GM23338 (cell line): Measurements from ENCODE around the gene TRIM45. TPM values are rescaled to one million over a fixed set of nuclear protein-coding genes. Genes with fewer than 3 reads are reported as not detected.

Source experiments
- ATAC-seq: fragments of 200-7000 bp; cut with Tn5 transposase; 3 replicates; pipeline ENCODE4 v1.9.1; 2020
- DNase-seq: peaks from one replicate; pipeline ENCODE4 v3.0.0-alpha.2; 2015; ENCODE audit warnings: low spot score
- H2AFZ ChIP-seq: fragments of 200-600 bp; sonication (generic); 2 replicates; pipeline ENCODE4 v1.8.0; 2016; ENCODE audit warnings: antibody characterized with exemption, mild to moderate bottlenecking, moderate library complexity
- H3F3A ChIP-seq: fragments of 200-600 bp; sonication (generic); replicated peaks from 2 replicates; pipeline ENCODE4 v1.8.0; 2017; ENCODE audit warnings: antibody characterized with exemption, mixed run types, low read depth
- H3K27ac ChIP-seq: fragments of 200-600 bp; sonication (generic); 2 replicates; pipeline ENCODE4 v1.6.1; 2016; ENCODE audit warnings: low read depth
- H3K27me3 ChIP-seq: fragments of 200-600 bp; sonication (generic); 2 replicates; pipeline ENCODE4 v1.8.0; 2016; ENCODE audit warnings: mild to moderate bottlenecking, mixed run types, moderate library complexity; ENCODE audit not compliant: insufficient read depth
- H3K36me3 ChIP-seq: fragments of 200-600 bp; sonication (generic); 2 replicates; pipeline ENCODE4 v1.8.0; 2016; ENCODE audit warnings: mild to moderate bottlenecking; ENCODE audit not compliant: insufficient read depth
- H3K4me1 ChIP-seq: fragments of 200-600 bp; sonication (generic); 2 replicates; pipeline ENCODE4 v1.8.0; 2016; ENCODE audit warnings: mild to moderate bottlenecking, moderate library complexity; ENCODE audit not compliant: insufficient read depth
- H3K4me2 ChIP-seq: fragments of 200-600 bp; sonication (generic); 2 replicates; pipeline ENCODE4 v1.7.1; 2017; ENCODE audit warnings: mixed run types
- H3K4me3 ChIP-seq: fragments of 200-600 bp; sonication (generic); 2 replicates; pipeline ENCODE4 v1.6.1; 2016; ENCODE audit warnings: mixed run types
- H3K79me2 ChIP-seq: fragments of 200-600 bp; sonication (generic); replicated peaks from 2 replicates; pipeline ENCODE4 v1.8.0; 2017; ENCODE audit warnings: mild to moderate bottlenecking; ENCODE audit not compliant: insufficient read depth
- H3K9me2 ChIP-seq: fragments of 200-600 bp; sonication (generic); 2 replicates; pipeline ENCODE4 v1.8.0; 2017; ENCODE audit not compliant: insufficient read depth
- H4K20me1 ChIP-seq: fragments of 200-600 bp; sonication (generic); replicated peaks from 2 replicates; pipeline ENCODE4 v1.8.0; 2017; ENCODE audit warnings: mild to moderate bottlenecking; ENCODE audit not compliant: insufficient read depth
- H3K27ac Mint-ChIP-seq: 2 replicates; pipeline ENCODE4 v1.8.0; 2020; ENCODE audit warnings: inconsistent platforms, mild to moderate bottlenecking, moderate library complexity, mixed read lengths
- H3K27me3 Mint-ChIP-seq: 3 replicates; pipeline ENCODE4 v1.8.0; 2022; ENCODE audit warnings: low read depth, mild to moderate bottlenecking, moderate library complexity, mixed read lengths, inconsistent platforms; ENCODE audit not compliant: insufficient read depth, poor library complexity
- H3K36me3 Mint-ChIP-seq: 3 replicates; pipeline ENCODE4 v1.8.0; 2021; ENCODE audit warnings: low read depth, mild to moderate bottlenecking, inconsistent platforms, moderate library complexity, mixed read lengths
- H3K4me1 Mint-ChIP-seq: 3 replicates; pipeline ENCODE4 v1.8.0; 2020; ENCODE audit warnings: mild to moderate bottlenecking, inconsistent platforms, mixed read lengths
- H3K4me3 Mint-ChIP-seq: 3 replicates; pipeline ENCODE4 v1.8.0; 2021; ENCODE audit warnings: moderate library complexity, mild to moderate bottlenecking, inconsistent platforms, mixed read lengths
- H3K9me3 Mint-ChIP-seq: 3 replicates; pipeline ENCODE4 v1.8.0; 2020; ENCODE audit warnings: moderate library complexity, mild to moderate bottlenecking, inconsistent platforms, mixed read lengths
- EZH2 ChIP-seq: fragments of 200-600 bp; sonication (generic); IDR thresholded peaks from one replicate; pipeline ENCODE4 v1.8.0; 2017; ENCODE audit warnings: antibody characterized with exemption, mild to moderate bottlenecking, low read depth; ENCODE audit not compliant: unreplicated experiment
- EZH2phosphoT487 ChIP-seq: fragments of 200-600 bp; sonication (generic); IDR thresholded peaks from one replicate; pipeline ENCODE4 v1.8.1; 2018; ENCODE audit warnings: antibody characterized with exemption; ENCODE audit not compliant: unreplicated experiment
- POLR2AphosphoS5 ChIP-seq: IDR thresholded peaks from 2 replicates; pipeline ENCODE4 v1.6.1; 2016; ENCODE audit warnings: antibody characterized with exemption, low read depth
- ZNF114 ChIP-seq: fragments of 250-450 bp; sonication (Bioruptor Pico); IDR thresholded peaks from 2 replicates; pipeline ENCODE4 v1.5.0; 2020; ENCODE audit warnings: mild to moderate bottlenecking, moderate library complexity
- ZNF331 ChIP-seq: fragments of 250-450 bp; sonication (Bioruptor Pico); IDR thresholded peaks from 2 replicates; pipeline ENCODE4 v1.5.0; 2020; ENCODE audit warnings: low read depth, mild to moderate bottlenecking, moderate library complexity
- polyA plus RNA-seq: library from polyadenylated mRNA; unstranded; fragments of >200 nt; fragmentation: Nextera tagmentation; extraction: Ambion mirVana; gene quantifications from 2 replicates; pipeline ENCODE4 v1.2.1, GENCODE V29; 2016
- total RNA-seq: library from RNA; depleted of rRNA; stranded (reverse); fragments of >200 nt; shearing (Covaris generic); gene quantifications from 2 replicates; pipeline ENCODE4 v1.2.3, GENCODE V29; 2014
- TF ChIP-seq, protein P1 (sequence below): IDR thresholded peaks from 2 replicates; pipeline ENCODE4 v1.6.1; 2016; ENCODE audit warnings: antibody characterized with exemption
- TF ChIP-seq, protein P2 (sequence below): IDR thresholded peaks from one replicate; pipeline ENCODE4 v1.6.1; 2018; ENCODE audit warnings: antibody characterized with exemption; ENCODE audit not compliant: unreplicated experiment
- TF ChIP-seq, protein P3 (sequence below), 2 experiments: fragments of 200-600 bp in 1 of 2; sonication (generic) in 1 of 2; conservative IDR thresholded peaks; 2 replicates each; pipeline versions ENCODE4 v1.5.1 to v1.6.1; 2016 to 2017; ENCODE audit warnings: antibody characterized with exemption in 2 of 2, low read depth in 2 of 2, mild to moderate bottlenecking in 2 of 2, moderate library complexity in 1 of 2

TRIM45 gene
- total and polyA plus RNA-seq, 2 experiments from 2014 or later: 8.8 to 15.0 TPM

DNA sequence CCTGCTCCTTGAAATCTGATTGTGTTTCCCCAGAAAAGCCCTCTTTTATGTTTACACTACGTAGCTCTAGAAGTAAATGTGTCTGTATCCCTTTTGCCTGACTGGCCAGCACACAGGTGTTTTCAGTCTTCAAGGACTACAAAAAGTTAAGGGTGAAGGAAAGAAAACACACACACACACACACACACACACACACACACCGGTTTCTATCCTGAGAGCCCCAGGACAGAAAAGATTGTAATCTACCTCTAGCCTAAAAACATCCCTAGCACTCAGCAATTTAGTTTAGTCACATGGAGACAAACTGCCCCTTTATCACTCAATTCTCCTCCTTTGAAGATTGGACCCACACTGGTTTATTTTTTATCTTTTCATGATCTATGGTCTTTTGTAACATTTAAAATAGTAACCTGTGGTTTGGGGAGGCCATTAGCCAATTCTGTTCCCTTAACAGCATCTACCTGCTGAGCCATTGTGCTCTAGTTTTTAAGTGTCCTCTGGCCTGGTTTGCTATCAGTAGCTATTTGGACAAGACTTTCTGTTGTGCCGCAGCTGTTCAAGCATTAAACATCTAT, 15.8 kb upstream of the TRIM45 start:
- H3K27ac Mint-ChIP-seq: peak overlapping the region; percentile 47; the same call in 1 of the 2 replicates
- Histone ChIP-seq H3K27me3 (no peaks in the 10 kb centered on the region), H2AFZ (peak overlapping the region; percentile 79), H3K36me3 (no peaks in the 10 kb centered on the region), H3K4me3 (no peak overlapping the region), H3K79me2 (no peaks in the 10 kb centered on the region), H3K9me2 (peaks cover 6% of the 10 kb centered on the region; the same call in 1 of the 2 replicates), H3K4me1 (peaks cover 31% of the 10 kb centered on the region), H4K20me1 (no peaks in the 10 kb centered on the region), H3K4me2 (peak overlapping the region; percentile 52; the same call in 1 of the 2 replicates), H3F3A (no peaks in the 10 kb centered on the region), H3K27ac (no peak overlapping the region)
- DNase-seq (no peak), ATAC-seq (no peak)
- H3K4me3 Mint-ChIP-seq: no peak overlapping the region
- H3K4me1 Mint-ChIP-seq: peaks cover 33% of the 10 kb centered on the region
- TF ChIP-seq ZNF331 (CRISPR knock-in tag): no peak
- TF ChIP-seq, protein P1, sequence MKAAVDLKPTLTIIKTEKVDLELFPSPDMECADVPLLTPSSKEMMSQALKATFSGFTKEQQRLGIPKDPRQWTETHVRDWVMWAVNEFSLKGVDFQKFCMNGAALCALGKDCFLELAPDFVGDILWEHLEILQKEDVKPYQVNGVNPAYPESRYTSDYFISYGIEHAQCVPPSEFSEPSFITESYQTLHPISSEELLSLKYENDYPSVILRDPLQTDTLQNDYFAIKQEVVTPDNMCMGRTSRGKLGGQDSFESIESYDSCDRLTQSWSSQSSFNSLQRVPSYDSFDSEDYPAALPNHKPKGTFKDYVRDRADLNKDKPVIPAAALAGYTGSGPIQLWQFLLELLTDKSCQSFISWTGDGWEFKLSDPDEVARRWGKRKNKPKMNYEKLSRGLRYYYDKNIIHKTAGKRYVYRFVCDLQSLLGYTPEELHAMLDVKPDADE: no peak
- TF ChIP-seq, protein P2, sequence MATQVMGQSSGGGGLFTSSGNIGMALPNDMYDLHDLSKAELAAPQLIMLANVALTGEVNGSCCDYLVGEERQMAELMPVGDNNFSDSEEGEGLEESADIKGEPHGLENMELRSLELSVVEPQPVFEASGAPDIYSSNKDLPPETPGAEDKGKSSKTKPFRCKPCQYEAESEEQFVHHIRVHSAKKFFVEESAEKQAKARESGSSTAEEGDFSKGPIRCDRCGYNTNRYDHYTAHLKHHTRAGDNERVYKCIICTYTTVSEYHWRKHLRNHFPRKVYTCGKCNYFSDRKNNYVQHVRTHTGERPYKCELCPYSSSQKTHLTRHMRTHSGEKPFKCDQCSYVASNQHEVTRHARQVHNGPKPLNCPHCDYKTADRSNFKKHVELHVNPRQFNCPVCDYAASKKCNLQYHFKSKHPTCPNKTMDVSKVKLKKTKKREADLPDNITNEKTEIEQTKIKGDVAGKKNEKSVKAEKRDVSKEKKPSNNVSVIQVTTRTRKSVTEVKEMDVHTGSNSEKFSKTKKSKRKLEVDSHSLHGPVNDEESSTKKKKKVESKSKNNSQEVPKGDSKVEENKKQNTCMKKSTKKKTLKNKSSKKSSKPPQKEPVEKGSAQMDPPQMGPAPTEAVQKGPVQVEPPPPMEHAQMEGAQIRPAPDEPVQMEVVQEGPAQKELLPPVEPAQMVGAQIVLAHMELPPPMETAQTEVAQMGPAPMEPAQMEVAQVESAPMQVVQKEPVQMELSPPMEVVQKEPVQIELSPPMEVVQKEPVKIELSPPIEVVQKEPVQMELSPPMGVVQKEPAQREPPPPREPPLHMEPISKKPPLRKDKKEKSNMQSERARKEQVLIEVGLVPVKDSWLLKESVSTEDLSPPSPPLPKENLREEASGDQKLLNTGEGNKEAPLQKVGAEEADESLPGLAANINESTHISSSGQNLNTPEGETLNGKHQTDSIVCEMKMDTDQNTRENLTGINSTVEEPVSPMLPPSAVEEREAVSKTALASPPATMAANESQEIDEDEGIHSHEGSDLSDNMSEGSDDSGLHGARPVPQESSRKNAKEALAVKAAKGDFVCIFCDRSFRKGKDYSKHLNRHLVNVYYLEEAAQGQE: no peak
- TF ChIP-seq, protein P3, sequence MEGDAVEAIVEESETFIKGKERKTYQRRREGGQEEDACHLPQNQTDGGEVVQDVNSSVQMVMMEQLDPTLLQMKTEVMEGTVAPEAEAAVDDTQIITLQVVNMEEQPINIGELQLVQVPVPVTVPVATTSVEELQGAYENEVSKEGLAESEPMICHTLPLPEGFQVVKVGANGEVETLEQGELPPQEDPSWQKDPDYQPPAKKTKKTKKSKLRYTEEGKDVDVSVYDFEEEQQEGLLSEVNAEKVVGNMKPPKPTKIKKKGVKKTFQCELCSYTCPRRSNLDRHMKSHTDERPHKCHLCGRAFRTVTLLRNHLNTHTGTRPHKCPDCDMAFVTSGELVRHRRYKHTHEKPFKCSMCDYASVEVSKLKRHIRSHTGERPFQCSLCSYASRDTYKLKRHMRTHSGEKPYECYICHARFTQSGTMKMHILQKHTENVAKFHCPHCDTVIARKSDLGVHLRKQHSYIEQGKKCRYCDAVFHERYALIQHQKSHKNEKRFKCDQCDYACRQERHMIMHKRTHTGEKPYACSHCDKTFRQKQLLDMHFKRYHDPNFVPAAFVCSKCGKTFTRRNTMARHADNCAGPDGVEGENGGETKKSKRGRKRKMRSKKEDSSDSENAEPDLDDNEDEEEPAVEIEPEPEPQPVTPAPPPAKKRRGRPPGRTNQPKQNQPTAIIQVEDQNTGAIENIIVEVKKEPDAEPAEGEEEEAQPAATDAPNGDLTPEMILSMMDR (conservative IDR thresholded peaks at IDR 0.05; ENCODE audit: low read depth in 2 of 2): no peak
- no peak for TF ChIP-seq EZH2
- no peak for TF ChIP-seq POLR2AphosphoS5
- TF ChIP-seq ZNF114 (CRISPR knock-in tag): no peak
- TF ChIP-seq EZH2phosphoT487: no peak
- no peaks in the 10 kb centered on the region for H3K9me3 Mint-ChIP-seq
- H3K27me3 Mint-ChIP-seq: peaks cover 5% of the 10 kb centered on the region
- H3K36me3 Mint-ChIP-seq: no peaks in the 10 kb centered on the region
